Measurements from ENCODE around the gene DOCK1.

DNA sequence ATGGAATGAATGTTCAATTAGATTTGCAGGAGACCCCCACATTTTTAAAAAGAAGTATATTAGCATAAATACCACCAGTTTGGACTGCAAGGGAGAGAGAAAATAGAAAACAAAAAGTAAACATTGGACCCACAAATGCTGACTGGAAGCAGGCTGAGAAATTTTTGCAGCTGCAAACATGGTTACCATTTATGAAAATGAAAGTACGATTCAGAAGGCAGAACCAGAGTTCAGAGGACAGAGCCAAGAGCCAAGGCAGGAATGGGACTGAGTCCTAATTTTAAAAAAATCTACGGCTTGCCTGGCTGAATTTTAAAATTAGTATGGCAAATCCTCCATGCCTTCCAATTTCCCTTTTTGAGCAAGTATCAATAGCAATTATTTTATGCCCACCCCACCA lies 569.3 kb downstream of the DOCK1 start:
- TF ChIP-seq, protein P1, sequence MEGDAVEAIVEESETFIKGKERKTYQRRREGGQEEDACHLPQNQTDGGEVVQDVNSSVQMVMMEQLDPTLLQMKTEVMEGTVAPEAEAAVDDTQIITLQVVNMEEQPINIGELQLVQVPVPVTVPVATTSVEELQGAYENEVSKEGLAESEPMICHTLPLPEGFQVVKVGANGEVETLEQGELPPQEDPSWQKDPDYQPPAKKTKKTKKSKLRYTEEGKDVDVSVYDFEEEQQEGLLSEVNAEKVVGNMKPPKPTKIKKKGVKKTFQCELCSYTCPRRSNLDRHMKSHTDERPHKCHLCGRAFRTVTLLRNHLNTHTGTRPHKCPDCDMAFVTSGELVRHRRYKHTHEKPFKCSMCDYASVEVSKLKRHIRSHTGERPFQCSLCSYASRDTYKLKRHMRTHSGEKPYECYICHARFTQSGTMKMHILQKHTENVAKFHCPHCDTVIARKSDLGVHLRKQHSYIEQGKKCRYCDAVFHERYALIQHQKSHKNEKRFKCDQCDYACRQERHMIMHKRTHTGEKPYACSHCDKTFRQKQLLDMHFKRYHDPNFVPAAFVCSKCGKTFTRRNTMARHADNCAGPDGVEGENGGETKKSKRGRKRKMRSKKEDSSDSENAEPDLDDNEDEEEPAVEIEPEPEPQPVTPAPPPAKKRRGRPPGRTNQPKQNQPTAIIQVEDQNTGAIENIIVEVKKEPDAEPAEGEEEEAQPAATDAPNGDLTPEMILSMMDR (conservative IDR thresholded peaks at IDR 0.05; ENCODE audit: low read length), result no peak
- TF ChIP-seq EZH2phosphoT487 (IDR thresholded peaks at IDR 0.05; ENCODE audit: borderline replicate concordance), result no peak
